ENCODE results near the gene FLT1.

The FLT1 gene

DNA sequence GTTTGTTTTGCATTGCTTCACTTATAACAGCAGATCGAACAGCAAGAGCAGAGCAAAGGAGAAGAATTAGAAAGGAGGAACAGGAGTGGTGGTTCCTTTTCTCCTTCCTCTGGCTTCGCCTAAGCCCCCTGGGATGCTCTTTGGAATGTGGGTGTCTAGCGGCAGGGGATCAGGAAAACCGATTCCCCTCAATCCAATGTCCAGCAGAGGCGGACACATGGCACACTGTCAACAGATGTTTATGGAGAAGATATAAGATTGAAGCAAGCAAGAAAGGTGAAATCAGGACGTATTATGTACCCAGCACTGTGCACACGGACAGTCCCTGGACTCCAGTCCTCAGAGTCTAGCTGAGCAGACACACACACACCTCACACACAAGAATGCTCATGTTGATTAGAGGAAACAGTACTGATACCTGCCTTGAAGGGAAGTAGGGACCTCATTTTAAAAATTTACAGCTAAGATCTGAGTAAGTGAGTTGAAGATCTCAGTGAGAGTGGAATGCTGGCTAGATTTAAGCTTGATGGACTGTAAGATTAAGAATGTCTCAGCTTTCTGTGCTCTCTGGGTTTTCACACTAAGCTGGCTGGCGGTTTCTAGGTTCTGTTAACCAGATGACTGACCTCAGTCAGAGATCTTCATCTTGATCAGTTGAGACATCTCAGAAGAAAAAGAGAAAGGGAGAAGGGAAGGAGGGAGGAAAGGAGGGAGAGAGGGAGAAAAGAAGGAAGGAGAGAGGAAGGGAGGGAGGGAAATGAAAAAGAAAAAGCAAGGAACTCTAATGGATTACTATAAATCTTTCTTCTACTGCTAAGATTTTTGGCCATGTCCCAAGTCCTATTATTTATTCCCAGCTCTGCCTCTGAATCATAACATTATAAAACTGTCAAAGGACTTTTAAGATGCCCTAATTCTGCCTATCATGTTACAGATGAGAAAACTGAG, 44.8 kb downstream of the FLT1 start:
- Histone ChIP-seq H3K36me3 (no peaks in the 10 kb centered on the region), H3K27ac (no peak overlapping the region), H3K27me3 (no peaks in the 10 kb centered on the region), H3K4me1 (peaks cover 0 to 16% (median 11%) of the 10 kb centered on the region in 4 donors), H3K4me3 (no peak overlapping the region), H3K9me3 (peaks cover 0 to 9% (median 5%) of the 10 kb centered on the region in 3 donors)
- DNase-seq: no peak
- TF ChIP-seq, protein P1, sequence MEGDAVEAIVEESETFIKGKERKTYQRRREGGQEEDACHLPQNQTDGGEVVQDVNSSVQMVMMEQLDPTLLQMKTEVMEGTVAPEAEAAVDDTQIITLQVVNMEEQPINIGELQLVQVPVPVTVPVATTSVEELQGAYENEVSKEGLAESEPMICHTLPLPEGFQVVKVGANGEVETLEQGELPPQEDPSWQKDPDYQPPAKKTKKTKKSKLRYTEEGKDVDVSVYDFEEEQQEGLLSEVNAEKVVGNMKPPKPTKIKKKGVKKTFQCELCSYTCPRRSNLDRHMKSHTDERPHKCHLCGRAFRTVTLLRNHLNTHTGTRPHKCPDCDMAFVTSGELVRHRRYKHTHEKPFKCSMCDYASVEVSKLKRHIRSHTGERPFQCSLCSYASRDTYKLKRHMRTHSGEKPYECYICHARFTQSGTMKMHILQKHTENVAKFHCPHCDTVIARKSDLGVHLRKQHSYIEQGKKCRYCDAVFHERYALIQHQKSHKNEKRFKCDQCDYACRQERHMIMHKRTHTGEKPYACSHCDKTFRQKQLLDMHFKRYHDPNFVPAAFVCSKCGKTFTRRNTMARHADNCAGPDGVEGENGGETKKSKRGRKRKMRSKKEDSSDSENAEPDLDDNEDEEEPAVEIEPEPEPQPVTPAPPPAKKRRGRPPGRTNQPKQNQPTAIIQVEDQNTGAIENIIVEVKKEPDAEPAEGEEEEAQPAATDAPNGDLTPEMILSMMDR (IDR thresholded peaks at IDR 0.05): no peak
- intact Hi-C loops (cut with DNase I; ENCODE audit: low total_unique reads): no loop called here

DNA sequence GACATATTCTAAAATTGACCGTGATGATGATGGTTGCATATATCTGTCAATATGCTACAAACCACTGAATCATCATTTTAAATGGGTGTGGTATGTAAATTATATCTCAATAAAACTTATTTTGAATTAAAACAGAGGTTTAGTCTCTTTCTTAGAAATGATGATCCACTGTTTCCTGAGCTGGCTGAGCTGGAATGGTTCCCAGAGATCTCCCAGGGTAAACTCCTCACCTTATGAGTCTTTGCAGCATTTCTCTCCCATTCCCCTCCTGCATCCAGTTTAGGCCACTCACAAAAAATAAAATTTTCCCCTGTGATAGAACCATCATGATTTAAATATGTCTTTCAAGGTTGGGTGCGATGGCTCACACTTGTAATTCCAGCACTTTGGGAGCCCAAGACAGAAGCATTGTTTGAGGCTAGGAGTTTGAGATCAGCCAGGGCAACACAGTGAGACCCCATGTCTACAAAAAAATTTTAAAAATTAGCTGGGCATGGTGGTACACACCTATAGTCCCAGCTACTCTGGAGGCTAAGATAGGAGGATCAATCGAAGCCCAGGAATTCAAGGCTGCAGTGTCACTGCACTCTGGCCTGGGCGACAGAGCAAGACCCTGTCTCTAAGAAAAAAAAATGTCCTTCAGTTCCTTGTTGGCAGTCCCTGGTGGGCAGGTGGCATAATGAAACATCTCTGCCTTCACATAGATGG, 46.1 kb downstream of the FLT1 start:
- TF ChIP-seq, protein P1 (IDR thresholded peaks at IDR 0.05): no peak
- Histone ChIP-seq H3K4me3 (no peak overlapping the region), H3K4me1 (peaks cover 0 to 16% (median 11%) of the 10 kb centered on the region in 4 donors), H3K36me3 (no peaks in the 10 kb centered on the region), H3K27ac (no peak overlapping the region), H3K9me3 (peaks cover 0 to 14% (median 10%) of the 10 kb centered on the region in 3 donors), H3K27me3 (no peaks in the 10 kb centered on the region)
- intact Hi-C loops (cut with DNase I; ENCODE audit: low total_unique reads): no loop called here
- DNase-seq: no peak

DNA sequence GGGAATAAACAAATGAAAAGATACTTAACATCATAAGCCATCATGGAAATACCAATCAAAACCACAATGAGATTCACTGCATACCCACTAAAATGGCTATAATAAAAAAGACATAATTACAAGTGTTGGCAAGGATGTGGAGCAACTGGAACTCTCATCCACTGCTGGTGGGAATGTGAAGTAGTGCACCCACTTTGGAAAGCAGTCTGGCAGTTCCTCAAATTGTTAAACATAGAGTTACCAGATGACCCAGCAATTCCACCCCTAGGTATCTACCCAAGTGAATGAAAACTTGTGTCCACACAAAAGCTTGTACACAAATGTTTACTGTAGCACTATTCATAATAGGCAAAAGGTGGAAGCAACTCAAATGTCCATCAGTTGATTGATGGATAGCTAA, 46.9 kb downstream of the FLT1 start:
- Histone ChIP-seq H3K9me3 (peaks cover 0 to 15% (median 12%) of the 10 kb centered on the region in 3 donors), H3K36me3 (no peaks in the 10 kb centered on the region), H3K27ac (no peak overlapping the region), H3K27me3 (no peaks in the 10 kb centered on the region), H3K4me1 (peaks cover 0 to 16% (median 11%) of the 10 kb centered on the region in 4 donors), H3K4me3 (no peak overlapping the region)
- intact Hi-C loops (cut with DNase I; ENCODE audit: low total_unique reads): no loop called here
- no peak for DNase-seq
- TF ChIP-seq, protein P1 (IDR thresholded peaks at IDR 0.05): no peak

DNA sequence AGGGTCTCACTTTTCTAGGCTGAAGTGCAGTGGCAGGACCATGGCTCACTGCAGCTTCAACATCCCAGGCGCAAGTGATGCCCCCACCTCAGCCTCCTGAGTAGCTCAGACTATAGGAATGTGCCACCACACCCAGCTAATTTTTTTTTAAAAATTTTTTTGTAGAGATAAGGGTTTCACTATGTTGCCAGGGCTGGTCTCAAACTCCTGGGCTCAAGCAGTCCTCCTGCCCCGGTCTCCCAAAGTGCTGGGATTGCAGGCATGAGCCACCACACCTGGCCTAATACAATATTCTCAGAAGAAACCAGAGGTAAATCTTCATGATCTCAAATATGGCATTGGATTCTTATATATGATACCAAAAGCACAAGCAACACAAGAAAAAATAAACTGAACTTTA, 47.7 kb downstream of the FLT1 start:
- H3K4me3 ChIP-seq: no peak overlapping the region
- peaks cover 0 to 15% (median 12%) of the 10 kb centered on the region in 3 donors for H3K9me3 ChIP-seq
- H3K36me3 ChIP-seq: no peaks in the 10 kb centered on the region
- no peak for DNase-seq
- H3K27me3 ChIP-seq: no peaks in the 10 kb centered on the region
- H3K27ac ChIP-seq: no peak overlapping the region
- H3K4me1 ChIP-seq: peaks cover 0 to 11% (median 8%) of the 10 kb centered on the region in 4 donors
- TF ChIP-seq, protein P1 (IDR thresholded peaks at IDR 0.05): no peak
- intact Hi-C loops (cut with DNase I; ENCODE audit: low total_unique reads): no loop called here

DNA sequence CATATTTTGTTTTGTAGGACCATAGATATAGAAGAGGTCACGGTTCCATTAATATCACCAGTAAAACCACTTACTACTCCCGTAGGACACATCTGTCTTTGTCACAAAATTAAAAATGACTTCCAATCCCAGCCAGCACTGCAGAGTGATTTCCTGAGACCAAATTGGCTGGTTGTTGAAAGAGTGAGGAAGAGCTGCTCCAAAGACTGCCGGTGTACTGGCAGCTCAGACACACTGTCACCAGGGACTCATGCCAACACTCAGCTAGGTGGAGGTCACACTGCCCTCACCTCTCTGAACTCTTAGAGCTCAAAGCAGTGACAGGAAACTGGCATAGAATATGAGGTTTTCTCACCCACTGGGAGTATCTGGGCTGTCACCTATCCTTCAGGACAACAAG, 52.1 kb downstream of the FLT1 start:
- TF ChIP-seq, protein P1 (IDR thresholded peaks at IDR 0.05): no peak
- H3K36me3 ChIP-seq: no peaks in the 10 kb centered on the region
- intact Hi-C loops (cut with DNase I; ENCODE audit: low total_unique reads): no loop called here
- no peak overlapping the region for H3K27ac ChIP-seq
- no peak for DNase-seq
- H3K27me3 ChIP-seq: no peaks in the 10 kb centered on the region
- H3K4me3 ChIP-seq: no peak overlapping the region
- peaks cover 0 to 12% (median 8%) of the 10 kb centered on the region in 3 donors for H3K9me3 ChIP-seq
- no peaks in the 10 kb centered on the region for H3K4me1 ChIP-seq

Measured in tibial artery (tissue), 4 donors.